HG02588 (cell line): ENCODE results near the gene OLFM1.

Experiments
- ATAC-seq: cut with Tn5 transposase; IDR thresholded peaks from one replicate; pipeline ENCODE4 v1.9.1; 2021; ENCODE audit warnings: mild to moderate bottlenecking, moderate library complexity; ENCODE audit not compliant: unreplicated experiment

Gene OLFM1

DNA sequence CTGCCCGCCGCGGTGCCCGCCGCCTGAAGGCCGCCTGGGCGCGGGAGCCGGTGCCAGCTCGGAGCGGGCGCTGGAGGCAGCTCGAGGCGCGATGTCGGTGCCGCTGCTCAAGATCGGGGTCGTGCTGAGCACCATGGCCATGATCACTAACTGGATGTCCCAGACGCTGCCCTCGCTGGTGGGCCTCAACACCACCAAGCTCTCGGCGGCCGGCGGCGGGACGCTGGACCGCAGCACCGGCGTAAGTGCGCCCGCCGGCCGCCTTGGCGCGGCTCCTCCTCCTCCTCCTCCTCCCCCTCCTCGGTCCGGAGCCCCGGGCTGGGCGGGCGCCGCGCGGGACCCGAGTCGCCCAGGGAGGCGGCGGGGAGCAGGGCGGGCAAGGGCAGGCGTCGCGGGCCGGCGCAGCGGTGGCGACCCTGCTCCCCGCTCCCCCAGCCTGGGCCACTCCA is 455 bp downstream of the OLFM1 start:
- no peak for ATAC-seq

DNA sequence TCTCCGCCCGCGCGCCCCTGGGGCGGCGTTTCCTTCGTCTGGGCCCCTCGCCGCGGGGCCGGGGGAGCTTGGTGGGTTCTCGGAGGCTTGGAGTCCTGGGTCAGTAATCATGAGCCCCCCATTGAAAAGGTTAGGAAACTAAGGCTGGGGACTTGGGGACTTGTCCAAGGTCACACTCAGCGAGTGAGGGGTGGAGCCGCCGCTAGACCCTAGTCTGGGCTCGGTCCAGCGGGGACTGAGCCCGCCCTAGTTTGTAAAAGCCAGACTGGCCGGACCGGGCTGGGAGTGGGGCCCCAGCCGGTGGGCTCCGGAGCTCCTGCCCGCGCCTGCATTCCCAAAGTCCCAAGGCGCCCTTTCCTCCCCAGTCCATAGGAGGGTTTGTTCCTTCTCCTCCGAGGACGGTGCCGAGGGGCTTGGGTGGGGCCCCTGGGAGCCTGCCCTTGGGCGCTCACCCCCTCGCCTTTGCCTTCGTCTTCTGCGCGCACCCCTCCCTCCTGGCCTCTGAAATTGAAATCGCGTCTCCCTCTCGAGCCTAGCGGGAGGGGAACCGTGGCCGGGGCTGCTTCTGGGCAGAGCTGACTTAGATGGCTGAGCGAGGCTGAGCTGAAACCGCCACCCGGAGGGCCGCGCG is 995 bp downstream of the OLFM1 start:
- no peak for ATAC-seq

DNA sequence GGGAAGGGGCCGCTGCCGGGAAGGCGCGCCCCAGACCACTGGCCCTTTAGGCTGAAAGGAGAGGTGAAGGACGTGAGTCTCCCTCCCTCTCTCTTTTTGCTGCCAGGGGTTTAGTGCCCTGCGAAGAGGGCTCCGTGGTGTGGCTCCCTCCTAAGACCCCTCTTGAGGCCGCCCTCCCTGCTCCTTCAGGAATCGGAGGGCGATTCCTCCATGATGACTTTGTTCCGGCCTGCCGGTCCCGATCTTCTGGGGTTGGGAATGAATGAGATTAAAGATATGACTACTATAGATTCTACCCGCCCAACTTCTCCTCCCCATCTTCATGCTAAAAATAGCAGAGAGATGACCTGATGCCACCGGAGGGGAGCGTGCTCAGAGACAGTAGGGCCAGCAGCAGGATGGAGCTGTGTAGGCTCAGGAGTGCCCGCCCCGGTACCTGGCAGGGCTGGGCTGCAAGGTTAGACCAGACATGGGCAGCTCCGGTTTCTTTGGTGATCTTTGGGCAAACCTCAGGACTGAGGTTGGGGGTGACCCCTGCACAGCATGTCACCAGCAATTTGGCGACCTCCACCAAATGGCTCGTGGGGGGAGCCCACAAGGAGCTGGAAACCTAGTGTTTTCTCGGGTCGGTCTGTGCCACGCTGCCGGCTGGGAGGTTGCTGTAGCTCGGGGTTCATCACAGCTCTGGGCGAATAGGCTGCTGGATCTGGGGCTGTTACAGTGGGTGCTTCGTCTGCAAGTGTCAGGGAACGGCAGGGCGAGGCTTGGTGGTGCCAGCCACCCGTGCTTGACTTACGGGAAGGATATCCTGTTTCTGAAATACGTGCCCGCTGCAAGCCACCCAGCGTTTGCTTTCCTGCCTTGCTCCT is 1.7 kb downstream of the OLFM1 start:
- no peak for ATAC-seq

DNA sequence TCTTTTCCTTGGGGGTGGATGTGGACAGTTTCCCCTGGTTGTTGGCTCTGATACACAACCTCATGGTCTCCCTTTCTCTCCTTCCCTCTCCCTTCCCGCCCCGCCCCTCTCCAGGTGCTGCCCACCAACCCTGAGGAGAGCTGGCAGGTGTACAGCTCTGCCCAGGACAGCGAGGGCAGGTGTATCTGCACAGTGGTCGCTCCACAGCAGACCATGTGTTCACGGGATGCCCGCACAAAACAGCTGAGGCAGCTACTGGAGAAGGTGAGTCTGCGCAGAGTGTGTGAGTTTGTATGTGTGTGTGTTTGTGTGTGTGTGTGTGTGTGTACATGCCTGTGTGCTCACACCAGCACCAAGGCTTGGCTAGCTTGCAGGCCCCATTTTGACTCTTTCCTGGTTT is 2.6 kb downstream of the OLFM1 start:
- no peak for ATAC-seq

DNA sequence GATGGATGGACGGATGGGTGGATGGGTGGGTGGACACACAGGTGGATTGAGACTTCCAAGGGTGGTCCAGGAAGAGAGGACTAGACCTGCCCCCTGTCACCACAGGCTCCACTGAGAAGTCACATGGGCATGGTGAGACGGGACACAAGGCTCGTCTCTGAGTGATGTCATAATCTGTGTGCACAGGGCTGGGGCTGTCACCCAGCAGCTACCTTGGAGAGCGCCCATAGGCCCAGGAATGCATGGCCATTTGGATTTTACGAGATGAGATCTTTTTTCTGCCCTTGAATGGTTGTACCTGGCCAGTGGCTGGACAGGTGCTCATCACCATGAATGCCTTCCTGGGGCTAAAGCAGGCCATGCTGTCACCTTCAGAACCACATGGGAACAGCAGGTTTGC is 3.1 kb downstream of the OLFM1 start:
- ATAC-seq, result no peak

DNA sequence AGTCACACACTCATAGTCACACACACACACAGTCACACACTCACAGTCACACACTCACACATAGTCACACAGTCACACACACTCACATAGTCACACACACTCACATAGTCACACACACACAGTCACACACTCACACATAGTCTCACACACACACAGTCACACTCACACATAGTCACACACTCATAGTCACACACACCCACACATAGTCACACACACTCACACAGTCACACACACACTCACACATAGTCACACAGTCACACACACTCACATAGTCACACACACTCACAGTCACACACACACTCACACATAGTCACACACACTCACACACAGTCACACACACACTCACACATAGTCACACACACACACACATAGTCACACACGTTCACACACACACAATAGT is 4.1 kb downstream of the OLFM1 start:
- ATAC-seq, result no peak

DNA sequence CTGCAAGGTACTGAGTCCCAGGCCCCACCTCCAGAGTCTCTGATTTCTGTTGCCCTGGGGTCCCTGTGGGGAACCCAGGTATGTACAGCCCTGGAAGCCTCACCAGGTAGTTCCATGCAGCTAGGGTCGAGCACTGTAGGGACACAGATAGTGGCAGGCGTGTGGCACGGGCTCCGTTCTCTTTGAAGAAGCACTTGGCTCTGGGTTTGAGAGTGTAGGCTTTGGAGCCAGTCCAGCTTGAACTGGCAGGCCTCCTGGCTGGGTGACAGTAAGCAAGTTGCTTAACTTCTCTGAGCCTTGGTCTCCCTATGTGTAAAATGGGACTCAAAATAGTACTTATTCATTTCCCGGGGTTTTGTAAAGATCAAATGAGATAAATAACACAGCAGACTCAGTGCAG is 5.6 kb downstream of the OLFM1 start:
- no peak for ATAC-seq

DNA sequence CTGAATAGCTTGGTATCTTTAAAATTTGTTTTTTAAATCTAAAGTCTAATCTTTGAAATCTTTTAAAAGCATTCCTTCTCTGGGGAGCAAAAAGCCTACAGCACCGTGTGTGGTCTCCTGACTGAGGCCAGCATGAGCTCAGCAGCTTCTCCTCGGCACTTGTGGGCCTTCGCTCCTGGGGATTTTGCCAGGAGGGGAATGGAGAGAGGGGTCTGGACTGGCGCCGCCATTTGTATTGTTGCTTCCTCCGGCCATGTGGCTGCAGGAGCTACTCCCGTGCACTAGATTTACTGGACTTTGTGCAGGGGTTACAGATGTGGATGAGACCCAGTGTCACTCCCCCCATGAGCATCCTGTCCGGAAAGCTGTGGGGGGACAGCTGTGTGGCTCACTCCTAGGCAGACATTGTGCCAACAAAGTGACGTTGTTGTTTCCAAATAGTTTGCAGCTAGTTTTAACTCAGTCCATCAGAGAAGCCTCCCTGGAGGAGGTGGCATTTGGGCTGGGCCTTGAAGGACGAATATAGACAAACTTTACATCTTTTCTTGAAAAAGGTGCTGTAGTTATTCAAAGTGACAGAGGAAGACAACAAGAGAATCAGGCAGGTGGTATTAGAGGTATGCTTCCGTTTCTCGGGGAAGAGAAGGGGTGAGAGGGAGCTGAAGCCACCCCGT is 6.6 kb downstream of the OLFM1 start:
- no peak for ATAC-seq

DNA sequence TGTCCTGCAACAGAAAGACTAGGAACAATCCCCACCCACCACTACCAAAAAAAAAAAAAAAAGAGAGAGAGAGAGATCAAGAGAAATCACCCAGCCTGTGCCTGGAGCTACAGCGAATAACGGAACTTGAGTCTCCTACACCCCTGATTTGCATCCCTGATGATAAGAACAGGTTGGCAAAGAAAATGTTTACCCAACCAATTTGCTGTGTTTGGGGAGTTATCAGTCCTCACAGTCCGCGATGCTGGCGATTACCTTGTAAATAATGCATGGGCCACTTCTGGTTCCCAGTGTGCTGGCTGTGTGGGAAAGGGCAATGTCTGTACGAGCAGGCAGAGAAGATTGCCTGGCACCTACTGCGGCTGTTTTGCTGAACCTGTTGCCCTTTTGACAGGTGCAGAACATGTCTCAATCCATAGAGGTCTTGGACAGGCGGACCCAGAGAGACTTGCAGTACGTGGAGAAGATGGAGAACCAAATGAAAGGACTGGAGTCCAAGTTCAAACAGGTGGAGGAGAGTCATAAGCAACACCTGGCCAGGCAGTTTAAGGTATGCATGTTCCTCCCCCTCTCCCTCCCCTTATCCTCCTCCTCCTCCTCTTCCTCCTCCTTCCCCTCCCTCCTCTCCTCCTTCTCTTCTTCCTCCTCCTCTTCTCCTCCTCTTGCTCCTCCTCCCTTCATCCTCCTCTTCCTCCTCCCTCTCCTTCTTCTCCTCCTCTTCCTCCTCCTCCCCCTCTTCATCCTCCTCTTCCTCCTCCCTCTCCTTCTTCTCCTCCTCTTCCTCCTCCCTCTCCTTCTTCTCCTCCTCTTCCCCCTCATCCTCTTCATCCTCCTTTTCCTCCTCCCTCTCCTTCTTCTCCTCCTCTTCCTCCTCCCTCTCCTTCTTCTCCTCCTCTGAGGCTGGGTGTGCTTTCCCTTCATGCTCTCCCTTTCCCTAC is 8.3 kb downstream of the OLFM1 start:
- no peak for ATAC-seq

DNA sequence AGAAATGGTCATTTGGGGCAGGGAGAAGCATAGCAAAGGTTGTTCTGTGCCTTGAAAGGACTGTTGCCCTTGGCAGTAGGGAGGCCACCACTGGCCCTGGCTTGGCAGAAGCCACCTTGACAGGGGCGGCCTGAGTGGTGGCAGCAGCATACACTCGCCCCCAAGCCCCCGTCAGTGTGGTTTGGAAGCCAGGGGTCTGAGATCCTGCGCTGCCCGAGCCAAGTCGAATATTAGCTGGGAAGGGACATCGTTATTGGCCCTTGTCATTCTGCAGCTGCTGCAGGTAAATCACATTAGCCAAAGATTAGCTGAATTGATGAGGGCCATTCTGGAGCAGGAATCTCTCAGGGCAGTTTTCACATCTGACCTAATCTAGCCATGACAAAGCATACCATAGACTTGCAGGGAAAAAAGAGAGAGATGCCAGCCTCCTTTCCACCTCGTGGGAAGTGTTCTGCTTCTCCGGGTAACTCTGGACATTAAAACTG is 9.0 kb downstream of the OLFM1 start:
- no peak for ATAC-seq

DNA sequence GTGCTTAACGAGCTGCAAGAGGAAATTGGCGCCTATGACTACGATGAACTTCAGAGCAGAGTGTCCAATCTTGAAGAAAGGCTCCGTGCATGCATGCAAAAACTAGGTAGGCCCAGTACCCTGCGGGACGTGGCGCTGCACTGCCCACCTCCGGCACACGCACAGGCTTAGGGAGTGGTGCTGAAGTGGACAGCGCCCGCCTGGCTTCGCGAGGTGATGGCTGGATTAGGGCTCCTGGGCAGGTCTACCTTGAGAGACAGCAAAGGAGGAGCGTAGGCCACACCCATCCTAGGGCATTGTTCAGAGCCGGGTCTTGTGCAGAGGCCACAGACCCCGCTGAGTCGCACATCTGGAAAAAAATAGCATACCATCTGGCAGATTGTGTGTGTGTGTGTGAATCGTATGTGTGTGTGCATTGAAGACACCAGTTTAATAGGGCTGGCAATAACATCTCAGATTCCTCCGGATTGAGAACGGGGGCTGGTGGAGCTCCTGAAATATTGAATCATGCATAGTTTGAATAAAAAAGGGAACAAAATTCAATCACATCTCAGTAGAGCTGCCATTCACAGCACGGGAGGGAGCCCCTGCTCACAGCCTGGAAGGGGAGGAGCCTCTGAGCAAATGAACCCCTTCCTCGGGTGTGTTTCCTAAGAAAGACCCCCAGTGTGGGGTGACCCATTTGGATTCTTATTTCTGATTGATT is 11.1 kb downstream of the OLFM1 start:
- ATAC-seq, result no peak

DNA sequence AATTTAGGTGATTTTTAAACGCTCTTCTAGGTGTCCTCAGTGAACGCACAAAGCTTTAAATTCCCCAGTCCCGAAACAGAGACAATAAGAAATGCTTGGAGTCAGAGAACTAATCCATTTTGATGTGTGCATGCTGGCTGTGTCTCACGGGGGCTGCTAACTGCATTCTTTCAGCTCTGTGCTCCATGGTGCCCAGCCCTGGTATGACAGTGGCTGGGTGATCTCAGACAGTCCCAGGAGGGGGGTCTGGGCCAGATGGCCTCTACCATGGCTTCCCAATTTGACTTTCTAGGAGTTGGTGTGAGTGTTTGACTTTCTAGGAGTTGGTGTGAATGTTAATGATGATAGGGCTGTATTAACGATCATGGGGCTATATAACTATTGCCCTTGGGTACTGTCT is 12.1 kb downstream of the OLFM1 start:
- no peak for ATAC-seq

DNA sequence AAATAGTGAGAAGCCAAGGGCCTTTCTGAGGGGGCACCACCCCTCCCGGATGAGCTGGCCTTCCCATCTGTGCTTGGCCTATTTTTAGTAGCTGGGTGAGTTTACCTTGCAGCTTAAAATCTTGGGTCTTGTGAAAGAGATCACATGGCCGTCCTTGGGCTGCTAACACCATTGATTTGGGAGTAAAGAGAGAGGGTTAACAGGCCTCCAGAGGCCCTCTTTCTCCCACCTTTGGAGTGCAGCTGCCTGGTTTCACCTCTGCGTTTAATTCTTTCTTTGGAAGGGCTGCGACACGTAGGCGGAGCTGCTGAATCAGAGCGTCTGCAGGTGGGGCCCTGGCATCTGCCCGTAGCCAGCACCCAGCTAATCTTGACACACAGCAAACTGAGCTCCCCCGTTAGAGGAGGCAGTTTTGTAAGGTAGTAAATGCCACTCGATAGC is 12.8 kb downstream of the OLFM1 start:
- no peak for ATAC-seq

DNA sequence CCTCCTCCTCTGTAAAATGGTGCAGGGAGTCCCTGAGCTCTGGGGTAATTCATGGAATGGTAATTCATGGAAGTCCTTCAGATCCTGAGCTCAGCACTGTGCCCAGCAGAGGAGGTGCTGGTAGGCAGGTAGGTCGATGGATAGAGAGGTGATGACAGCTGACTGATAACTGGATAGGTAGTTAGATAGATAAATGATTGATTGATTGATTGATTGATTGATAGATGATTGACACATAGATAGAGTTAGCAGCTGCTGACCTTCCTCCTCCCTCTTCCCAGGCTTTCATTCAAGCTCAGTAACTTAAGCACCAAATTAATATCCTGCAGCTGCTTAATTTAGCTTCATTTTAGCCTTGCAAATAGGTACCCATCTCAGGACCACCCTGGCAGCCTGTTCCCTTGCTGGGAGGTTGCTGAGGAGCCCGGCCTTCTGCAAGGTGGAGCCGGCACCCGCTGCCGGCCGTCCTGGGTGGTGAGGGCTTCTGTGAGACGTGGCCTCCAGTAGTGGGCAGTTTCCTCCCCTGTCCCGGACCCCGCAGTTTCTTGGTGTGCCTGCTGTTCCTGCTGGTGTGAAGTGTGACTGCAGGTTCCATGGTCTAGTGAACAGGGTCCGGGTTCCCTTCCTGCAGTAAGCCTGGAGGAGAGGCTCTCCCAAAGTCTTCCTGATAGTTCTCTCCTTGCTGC is 13.4 kb downstream of the OLFM1 start:
- ATAC-seq, result no peak

DNA sequence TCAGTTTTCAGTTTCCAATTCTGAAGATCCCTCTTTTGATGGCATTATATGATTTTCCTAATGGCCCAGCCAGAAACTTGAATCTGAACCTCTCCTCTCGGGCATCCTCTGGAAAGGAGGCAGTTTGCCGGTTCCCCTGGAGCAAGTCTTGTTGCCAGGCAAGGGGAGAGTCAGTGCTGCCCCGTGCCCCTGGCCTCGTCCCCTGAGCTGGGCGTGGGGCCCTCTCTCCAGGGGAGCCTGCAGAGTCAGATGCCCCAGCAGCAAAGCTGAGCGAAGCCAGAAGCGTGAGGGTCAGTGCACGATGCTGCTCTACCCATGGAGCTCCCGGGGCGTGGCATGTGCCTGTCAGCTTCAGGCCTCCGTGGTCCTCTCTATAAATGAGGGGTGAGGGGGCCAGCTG is 14.0 kb downstream of the OLFM1 start:
- no peak for ATAC-seq

DNA sequence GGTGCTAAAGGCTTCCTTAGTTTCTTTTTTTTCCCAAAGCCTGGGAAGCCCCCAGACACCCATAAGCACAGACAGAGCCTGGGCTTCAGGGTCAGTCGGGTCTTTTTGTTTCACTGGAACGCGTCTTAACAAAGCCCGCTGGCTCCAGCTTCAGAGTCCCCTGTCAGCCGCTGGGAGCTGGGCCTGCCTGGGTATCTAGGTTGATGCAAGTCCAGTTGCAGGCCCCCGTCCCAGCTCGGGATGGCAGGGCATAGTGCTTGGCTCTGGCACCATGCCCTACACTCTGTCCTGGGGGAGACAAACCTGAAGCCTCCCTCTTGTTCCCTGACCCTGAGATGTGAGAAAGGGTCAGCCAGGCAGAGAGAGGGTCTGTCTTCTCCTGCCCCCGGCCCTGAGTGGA is 14.5 kb downstream of the OLFM1 start:
- no peak for ATAC-seq

DNA sequence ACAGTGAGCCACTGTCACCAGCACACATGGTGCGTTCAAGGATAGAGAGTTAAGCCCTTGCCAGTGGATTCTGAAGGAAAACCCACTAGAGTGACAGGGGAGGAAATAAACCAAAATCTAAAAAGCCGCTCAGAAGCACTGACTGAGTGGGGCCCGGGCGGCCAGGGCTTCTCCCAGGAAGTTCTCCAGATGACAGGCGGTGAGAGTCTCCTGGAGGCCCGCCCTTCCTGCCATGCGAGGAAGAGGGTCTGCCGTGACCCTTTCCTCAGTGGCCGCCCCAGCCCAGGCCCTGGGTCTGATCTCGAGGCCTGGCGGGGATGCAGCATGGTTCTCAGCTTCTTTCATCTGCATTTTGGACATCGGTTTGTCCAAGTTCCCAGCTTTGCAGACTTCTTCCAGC is 14.9 kb downstream of the OLFM1 start:
- ATAC-seq, result no peak

DNA sequence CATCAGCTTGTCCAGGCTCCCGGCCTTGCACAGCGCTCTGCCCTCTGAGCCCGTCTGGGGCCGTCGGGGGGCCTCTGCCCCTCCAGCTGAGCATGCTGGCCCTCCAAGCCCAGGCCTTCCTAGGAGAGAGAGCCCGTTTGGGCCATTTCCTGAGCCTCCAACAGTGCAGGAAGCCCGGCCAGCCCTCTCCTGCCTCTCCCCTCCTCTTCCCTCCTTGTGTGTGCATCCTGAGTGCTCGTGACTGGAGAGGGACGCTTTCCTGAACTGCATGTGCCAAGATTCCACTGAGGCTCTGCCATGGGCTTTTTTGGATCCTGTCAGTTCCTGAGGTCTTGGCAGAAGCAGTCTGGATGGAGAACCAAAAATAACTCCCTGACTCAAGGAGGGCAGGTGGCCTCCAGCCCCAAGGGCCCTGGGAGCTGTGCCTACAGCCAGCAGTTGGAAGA is 15.6 kb downstream of the OLFM1 start:
- ATAC-seq, result no peak

DNA sequence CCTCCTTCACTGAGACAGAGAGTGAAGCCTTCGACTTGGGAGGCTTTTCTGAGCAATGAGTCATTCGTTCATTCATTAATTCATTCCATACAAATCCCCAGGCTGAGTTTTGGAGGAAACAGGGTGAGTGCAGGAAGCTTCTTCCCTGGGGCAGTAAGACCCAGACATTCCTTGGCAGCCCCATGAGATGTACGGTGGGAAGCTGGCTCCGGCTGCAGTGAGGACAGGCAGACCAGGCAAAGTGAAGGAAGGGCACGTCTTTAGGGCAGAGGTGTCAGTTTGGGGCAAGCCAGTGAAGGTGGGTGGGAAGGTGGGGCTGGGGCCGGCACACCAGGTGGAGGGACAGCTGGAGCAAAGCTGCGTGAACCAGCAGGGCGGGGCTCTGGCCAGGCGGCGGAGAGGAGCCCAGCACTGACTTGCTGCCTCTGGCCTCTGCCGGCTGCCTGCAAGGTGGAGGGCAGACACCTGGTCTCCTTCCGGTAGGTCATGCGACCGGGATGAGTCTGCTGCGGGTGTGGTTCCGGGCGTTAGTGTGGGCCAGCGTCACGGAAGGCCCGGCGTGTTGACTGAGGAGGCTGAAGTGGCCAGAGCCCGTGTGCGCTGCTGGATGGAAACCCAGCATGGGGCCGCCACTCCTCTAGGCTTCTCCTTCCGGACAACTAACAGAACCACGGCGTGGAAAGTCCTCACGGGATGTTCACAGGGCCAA is 16.6 kb downstream of the OLFM1 start:
- no peak for ATAC-seq
